Caco-2 (cell line): ENCODE results near the gene GLI1. TPM values are rescaled to one million over a fixed set of nuclear protein-coding genes. Genes with fewer than 3 reads are reported as not detected.
"Not testable (repeated sequence)": the region's sequence is repeated elsewhere in the genome, so short reads cannot be mapped to it uniquely, and the experiment has no call there.

Experiments used
- BruUV-seq: library from RNA; stranded (reverse); fragments of 400-500 nt; replicated peaks from 2 replicates; lab custom pipeline; 2021; lab: Mats Ljungman, UMichigan
- CTCF ChIA-PET: fragments of 300-600 bp; sonication (Branson Sonifier 250); formaldehyde crosslinking; loops from one replicate; lab custom pipeline; 2022; ENCODE audit warnings: antibody characterized with exemption; lab: Charles Lee
- POLR2A ChIA-PET: fragments of 300-600 bp; sonication (Branson Sonifier 250); formaldehyde crosslinking; loops from one replicate; lab custom pipeline; 2022; ENCODE audit warnings: antibody characterized with exemption; lab: Charles Lee
- DNase-seq, 2 experiments: peaks; one replicate each; pipeline versions ENCODE4 v3.0.0 to v3.0.0-alpha.2; 2020 to 2022
- H3K27me3 ChIP-seq: replicated peaks from 2 replicates; pipeline ENCODE4 v1.6.0; 2011; ENCODE audit warnings: low read length; ENCODE audit not compliant: control insufficient read depth, insufficient read depth
- H3K36me3 ChIP-seq: 2 replicates; pipeline ENCODE4 v1.5.1; 2011; ENCODE audit warnings: low read length; ENCODE audit not compliant: control insufficient read depth, insufficient read depth
- H3K4me1 ChIP-seq: fragments of 250-450 bp; sonication (Bioruptor Pico); 2 replicates; pipeline ENCODE4 v1.5.1; 2020; ENCODE audit warnings: mild to moderate bottlenecking
- H3K4me3 ChIP-seq: 2 replicates; pipeline ENCODE4 v1.5.1; 2011; ENCODE audit warnings: low read depth, mild to moderate bottlenecking, control low read depth, low read length
- H3K9me3 ChIP-seq: fragments of 250-450 bp; sonication (Bioruptor Pico); 2 replicates; pipeline ENCODE4 v1.5.1; 2020; ENCODE audit warnings: mild to moderate bottlenecking, moderate library complexity
- H3K27ac Mint-ChIP-seq: one replicate; pipeline ENCODE4 v1.8.0; 2022; ENCODE audit warnings: mixed read lengths; ENCODE audit not compliant: unreplicated experiment
- H3K27me3 Mint-ChIP-seq: one replicate; pipeline ENCODE4 v1.8.0; 2022; ENCODE audit warnings: mixed read lengths; ENCODE audit not compliant: insufficient read depth, unreplicated experiment
- H3K36me3 Mint-ChIP-seq: one replicate; pipeline ENCODE4 v1.8.0; 2022; ENCODE audit warnings: mild to moderate bottlenecking, mixed read lengths; ENCODE audit not compliant: insufficient read depth, unreplicated experiment
- H3K4me1 Mint-ChIP-seq: one replicate; pipeline ENCODE4 v1.8.0; 2022; ENCODE audit warnings: low read depth, mixed read lengths; ENCODE audit not compliant: unreplicated experiment
- H3K4me3 Mint-ChIP-seq: one replicate; pipeline ENCODE4 v1.8.0; 2022; ENCODE audit warnings: mild to moderate bottlenecking, moderate library complexity, mixed read lengths; ENCODE audit not compliant: unreplicated experiment
- H3K9me3 Mint-ChIP-seq: one replicate; pipeline ENCODE4 v1.8.0; 2022; ENCODE audit warnings: mixed read lengths; ENCODE audit not compliant: unreplicated experiment
- intact Hi-C: fragments of 100-400 bp; cut with micrococcal nuclease; formaldehyde crosslinking; loops from one replicate; pipeline ENCODE4 v1.10.0; 2022; ENCODE audit not compliant: unreplicated experiment
- total RNA-seq: library from RNA; stranded (reverse); gene quantifications from 2 replicates; pipeline ENCODE4 v1.2.3, GENCODE V29; 2022
- TF ChIP-seq, protein P1 (sequence below), 2 experiments: fragments of 200-600 bp in 1 of 2; IDR thresholded peaks; 1 replicate in 1 of 2; 2 replicates in 1 of 2; pipeline versions ENCODE4 v1.5.1 to v1.8.0; 2011 to 2022; ENCODE audit warnings: antibody characterized with exemption in 1 of 2, control low read depth in 1 of 2, inconsistent platforms in 1 of 2, low read depth in 1 of 2, low read length in 1 of 2, mild to moderate bottlenecking in 1 of 2, moderate library complexity in 1 of 2; ENCODE audit not compliant: insufficient read depth in 1 of 2, severe bottlenecking in 1 of 2, unreplicated experiment in 1 of 2

Gene GLI1
- total RNA-seq, 1 experiment from 2014 or later, result 0.48 TPM

DNA sequence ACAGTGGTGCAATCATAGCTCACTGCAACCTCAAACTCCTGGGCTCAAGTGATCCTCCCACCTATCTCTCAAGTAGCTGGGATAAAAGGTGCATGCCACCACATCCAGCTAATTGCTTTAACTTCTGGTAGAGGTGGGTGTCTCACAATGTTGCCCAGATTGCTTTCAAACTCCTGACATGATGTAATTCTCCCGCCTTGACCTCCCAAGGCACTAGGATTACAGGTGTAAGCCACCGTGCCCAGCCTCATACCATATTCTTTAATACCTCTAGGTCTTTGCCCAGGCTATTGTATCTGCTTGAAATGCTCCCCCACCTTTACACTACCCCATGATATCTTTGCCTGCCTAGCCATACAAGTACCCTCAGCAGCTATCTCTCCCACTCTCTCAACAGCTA is 40.1 kb upstream of the GLI1 start:
- Histone ChIP-seq H3K36me3 (no peaks in the 10 kb centered on the region), H3K9me3 (no peaks in the 10 kb centered on the region), H3K4me1 (no peaks in the 10 kb centered on the region), H3K4me3 (no peak overlapping the region), H3K27me3 (no peaks in the 10 kb centered on the region)
- peaks cover 11% of the 10 kb centered on the region for H3K36me3 Mint-ChIP-seq
- no peaks in the 10 kb centered on the region for H3K4me1 Mint-ChIP-seq
- ChIA-PET CTCF (no interaction called here), POLR2A (no interaction called here)
- TF ChIP-seq, protein P1, sequence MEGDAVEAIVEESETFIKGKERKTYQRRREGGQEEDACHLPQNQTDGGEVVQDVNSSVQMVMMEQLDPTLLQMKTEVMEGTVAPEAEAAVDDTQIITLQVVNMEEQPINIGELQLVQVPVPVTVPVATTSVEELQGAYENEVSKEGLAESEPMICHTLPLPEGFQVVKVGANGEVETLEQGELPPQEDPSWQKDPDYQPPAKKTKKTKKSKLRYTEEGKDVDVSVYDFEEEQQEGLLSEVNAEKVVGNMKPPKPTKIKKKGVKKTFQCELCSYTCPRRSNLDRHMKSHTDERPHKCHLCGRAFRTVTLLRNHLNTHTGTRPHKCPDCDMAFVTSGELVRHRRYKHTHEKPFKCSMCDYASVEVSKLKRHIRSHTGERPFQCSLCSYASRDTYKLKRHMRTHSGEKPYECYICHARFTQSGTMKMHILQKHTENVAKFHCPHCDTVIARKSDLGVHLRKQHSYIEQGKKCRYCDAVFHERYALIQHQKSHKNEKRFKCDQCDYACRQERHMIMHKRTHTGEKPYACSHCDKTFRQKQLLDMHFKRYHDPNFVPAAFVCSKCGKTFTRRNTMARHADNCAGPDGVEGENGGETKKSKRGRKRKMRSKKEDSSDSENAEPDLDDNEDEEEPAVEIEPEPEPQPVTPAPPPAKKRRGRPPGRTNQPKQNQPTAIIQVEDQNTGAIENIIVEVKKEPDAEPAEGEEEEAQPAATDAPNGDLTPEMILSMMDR (IDR thresholded peaks at IDR 0.05; ENCODE audit: insufficient read depth in 1 of 2, low read depth in 1 of 2, low read length in 1 of 2, severe bottlenecking in 1 of 2, unreplicated experiment in 1 of 2), result no peak
- H3K27ac Mint-ChIP-seq, result no peak overlapping the region
- intact Hi-C loops, result no loop called here
- H3K4me3 Mint-ChIP-seq, result no peak overlapping the region
- no peaks in the 10 kb centered on the region for H3K27me3 Mint-ChIP-seq
- DNase-seq, result no peak
- no peaks in the 10 kb centered on the region for H3K9me3 Mint-ChIP-seq
- BruUV-seq, result no TSS peak

DNA sequence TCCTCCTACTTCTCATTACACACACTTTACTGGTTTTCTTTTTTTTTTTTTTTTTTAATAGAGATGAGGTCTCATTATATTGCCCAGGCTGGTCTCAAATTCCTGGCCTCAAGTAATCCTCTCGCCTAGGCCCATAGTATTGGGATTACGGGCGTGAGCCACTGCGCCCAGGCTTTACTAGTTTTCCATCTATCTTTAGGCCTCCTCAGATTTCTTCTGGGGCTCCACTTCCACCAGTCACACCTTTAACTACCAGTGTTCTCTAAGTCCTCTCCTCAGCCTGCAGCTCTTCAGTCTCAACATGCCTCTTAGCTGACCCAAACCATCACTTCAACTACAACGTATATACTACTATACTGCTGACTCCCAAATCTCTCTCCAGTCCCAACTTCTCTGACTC is 39.1 kb upstream of the GLI1 start:
- Mint-ChIP-seq H3K27ac (no peak overlapping the region), H3K4me1 (no peaks in the 10 kb centered on the region), H3K27me3 (no peaks in the 10 kb centered on the region), H3K4me3 (no peak overlapping the region), H3K9me3 (no peaks in the 10 kb centered on the region), H3K36me3 (peaks cover 13% of the 10 kb centered on the region)
- TF ChIP-seq, protein P1 (IDR thresholded peaks at IDR 0.05; ENCODE audit: insufficient read depth in 1 of 2, low read depth in 1 of 2, low read length in 1 of 2, severe bottlenecking in 1 of 2, unreplicated experiment in 1 of 2), result no peak
- ChIA-PET CTCF (no interaction called here), POLR2A (interaction anchor here (0.7 kb wide), 1 partner anchor 203 kb away, joined by 9 read pairs; no protein-coding TSS in a partner anchor)
- intact Hi-C loops, result no loop called here
- Histone ChIP-seq H3K27me3 (no peaks in the 10 kb centered on the region), H3K4me1 (no peaks in the 10 kb centered on the region), H3K36me3 (no peaks in the 10 kb centered on the region), H3K4me3 (no peak overlapping the region), H3K9me3 (no peaks in the 10 kb centered on the region)
- no peak for DNase-seq
- no TSS peak for BruUV-seq

- BruUV-seq, H3K4me3 ChIP-seq, H3K27ac Mint-ChIP-seq, H3K27me3 Mint-ChIP-seq, H3K9me3 ChIP-seq, H3K27me3 ChIP-seq, POLR2A ChIA-PET, H3K9me3 Mint-ChIP-seq, H3K36me3 ChIP-seq, CTCF ChIA-PET, H3K4me3 Mint-ChIP-seq, H3K4me1 ChIP-seq, DNase-seq, intact Hi-C loops, H3K4me1 Mint-ChIP-seq: not testable (repeated sequence)
- peaks cover 22% of the 10 kb centered on the region for H3K36me3 Mint-ChIP-seq
Observed at GRCh38 chr12:57426948-57427347, 32.6 kb upstream of the GLI1 start.

- ChIA-PET CTCF (no interaction called here), POLR2A (interaction anchor here (0.6 kb wide), 1 partner anchor 60 kb away, joined by 3 read pairs; no protein-coding TSS in a partner anchor)
- Mint-ChIP-seq H3K4me1 (peaks cover 7% of the 10 kb centered on the region), H3K9me3 (no peaks in the 10 kb centered on the region), H3K36me3 (peaks cover 15% of the 10 kb centered on the region), H3K4me3 (peak overlapping the region; percentile 81), H3K27ac (peak overlapping the region; percentile 96), H3K27me3 (no peaks in the 10 kb centered on the region)
- Histone ChIP-seq H3K4me1 (no peaks in the 10 kb centered on the region), H3K9me3 (no peaks in the 10 kb centered on the region), H3K36me3 (no peaks in the 10 kb centered on the region), H3K4me3 (peak overlapping the region; percentile 49; the same call in 1 of the 2 replicates), H3K27me3 (no peaks in the 10 kb centered on the region)
- DNase-seq, result no peak
- BruUV-seq, result no TSS peak
- TF ChIP-seq, protein P1 (IDR thresholded peaks at IDR 0.05; ENCODE audit: insufficient read depth in 1 of 2, low read depth in 1 of 2, low read length in 1 of 2, severe bottlenecking in 1 of 2, unreplicated experiment in 1 of 2), result no peak
- intact Hi-C loops, result no loop called here
Observed at GRCh38 chr12:57428965-57429364, 30.6 kb upstream of the GLI1 start.
